D721Med (cell line): ENCODE results near the gene AMDHD2.

Experiments
- DNase-seq: peaks from one replicate; pipeline ENCODE4 v3.0.0; 2011; ENCODE audit warnings: low spot score; ENCODE audit not compliant: insufficient read length
- FAIRE-seq: peaks from 2 replicates; lab custom pipeline; 2011; peaks lifted over from hg19 to GRCh38; lab: Jason Lieb, UNC
- CTCF ChIP-seq: IDR thresholded peaks from 2 replicates; pipeline ENCODE4 v1.5.1; 2012; ENCODE audit warnings: mild to moderate bottlenecking, control low read depth; ENCODE audit not compliant: insufficient read depth; ENCODE audit errors: missing control alignments

Gene AMDHD2

GRCh38 chr16:2489581-2489980 lies 30.6 kb upstream of the AMDHD2 start:
- TF ChIP-seq CTCF: no peak
- FAIRE-seq: no peak
- DNase-seq: no peak

GRCh38 chr16:2490190-2491105 lies 29.7 kb upstream of the AMDHD2 start:
- no peak for TF ChIP-seq CTCF
- FAIRE-seq (no peak), DNase-seq (no peak)

- no peak for DNase-seq
- FAIRE-seq: no peak
- no peak for TF ChIP-seq CTCF
Measured at GRCh38 chr16:2492292-2492691, 27.9 kb upstream of the AMDHD2 start.

- no peak for FAIRE-seq
- TF ChIP-seq CTCF: no peak
Measured at GRCh38 chr16:2493605-2494004, 26.6 kb upstream of the AMDHD2 start.

GRCh38 chr16:2494616-2495015 lies 25.6 kb upstream of the AMDHD2 start:
- no peak for TF ChIP-seq CTCF
- FAIRE-seq (no peak), DNase-seq (no peak)

More at GRCh38 chr16:2493605-2494004, 26.6 kb upstream of the AMDHD2 start:
- no peak for DNase-seq

GRCh38 chr16:2495041-2495440 lies 25.1 kb upstream of the AMDHD2 start:
- DNase-seq (no peak), FAIRE-seq (no peak)
- TF ChIP-seq CTCF: no peak
